Bone marrow (tissue), 2 donors: ENCODE measurements around the gene EMILIN2.

ENCODE experiments used
- DNase-seq, 2 donors: peaks; one replicate each; lab custom pipeline; 2025; lab: John Stamatoyannopoulos, UW

Gene EMILIN2

GRCh38 chr18:2916184-2916583, 69.4 kb downstream of the EMILIN2 start:
- DNase-seq = no peak

- peak in 1 of 2 donors; percentile 4 for DNase-seq
Observed at GRCh38 chr18:2917259-2918047, 70.6 kb downstream of the EMILIN2 start.

- no peak for DNase-seq
Observed at GRCh38 chr18:2918761-2919550, 72.2 kb downstream of the EMILIN2 start.

GRCh38 chr18:2919600-2919999, 72.8 kb downstream of the EMILIN2 start:
- no peak for DNase-seq

GRCh38 chr18:2920027-2920426, 73.2 kb downstream of the EMILIN2 start:
- no peak for DNase-seq

GRCh38 chr18:2920546-2921343, 73.9 kb downstream of the EMILIN2 start:
- no peak for DNase-seq

- no peak for DNase-seq
Observed at GRCh38 chr18:2921778-2922177, 75.0 kb downstream of the EMILIN2 start.

- DNase-seq = no peak
Observed at GRCh38 chr18:2923464-2923863, 76.7 kb downstream of the EMILIN2 start.

GRCh38 chr18:2924920-2925319, 78.1 kb downstream of the EMILIN2 start:
- no peak for DNase-seq

- no peak for DNase-seq
Observed at GRCh38 chr18:2926528-2926927, 79.7 kb downstream of the EMILIN2 start.

GRCh38 chr18:2927745-2928144, 80.9 kb downstream of the EMILIN2 start:
- DNase-seq = no peak

GRCh38 chr18:2932247-2933181, 85.7 kb downstream of the EMILIN2 start:
- peak in 1 of 2 donors; percentile 46 for DNase-seq

- no peak for DNase-seq
Observed at GRCh38 chr18:2933995-2934394, 87.2 kb downstream of the EMILIN2 start.

- DNase-seq = no peak
Observed at GRCh38 chr18:2935438-2936192, 88.8 kb downstream of the EMILIN2 start.

GRCh38 chr18:2939317-2939716, 92.5 kb downstream of the EMILIN2 start:
- DNase-seq = no peak

GRCh38 chr18:2948038-2948437, 101.2 kb downstream of the EMILIN2 start:
- DNase-seq = no peak

- DNase-seq = no peak
Observed at GRCh38 chr18:2952605-2953004, 105.8 kb downstream of the EMILIN2 start.

GRCh38 chr18:2953935-2954653, 107.3 kb downstream of the EMILIN2 start:
- DNase-seq = no peak

- no peak for DNase-seq
Observed at GRCh38 chr18:2954869-2955645, 108.3 kb downstream of the EMILIN2 start.
